Spleen (tissue), 7 donors: ENCODE results near the gene NPHS1.

Source experiments
- CTCF ChIP-seq, 11 experiments: fragments of 200-600 bp in 7 of 11; fragments of 450-650 bp in 4 of 11; sonication (generic) in 4 of 11; IDR thresholded peaks in 8 of 11; conservative IDR thresholded peaks in 3 of 11; 1 replicate in 7 of 11; 2 replicates in 4 of 11; pipeline versions ENCODE4 v1.4.0 to v1.8.0; 2016 to 2021; ENCODE audit warnings: antibody characterized with exemption in 11 of 11, inconsistent platforms in 4 of 11, mild to moderate bottlenecking in 1 of 11
- POLR2A ChIP-seq, 3 donors: fragments of 450-650 bp; IDR thresholded peaks; one replicate each; pipeline ENCODE4 v1.5.1; 2017; ENCODE audit warnings: antibody characterized with exemption in 3 of 3, mild to moderate bottlenecking in 1 of 3
- POLR2AphosphoS5 ChIP-seq, 3 donors: sonication (generic); formaldehyde crosslinking; IDR thresholded peaks; one replicate each; pipeline ENCODE4 v1.5.1; 2017; ENCODE audit warnings: antibody characterized with exemption in 3 of 3
- donor health status: DM: no; HTN: no; CAD: no; lungs with moderate emphysema.
- donor health status: DM: no; HTN: no; CAD: no.
- donor health status: DM: no; HTN: no; CAD: no.

- no peak for TF ChIP-seq POLR2A (IDR thresholded peaks at IDR 0.05)
- TF ChIP-seq CTCF (IDR thresholded peaks at IDR 0.05 in 8 of 11, conservative IDR thresholded peaks at IDR 0.05 in 3 of 11): no peak
- no peak for TF ChIP-seq POLR2AphosphoS5 (IDR thresholded peaks at IDR 0.05)
These were observed 4.4 kb downstream of the NPHS1 start for GRCh38 chr19:35847911-35848310.
